ENCODE data around the gene DNAJC10.

- no peak for TF ChIP-seq NKRF (IDR thresholded peaks at IDR 0.05; ENCODE audit: borderline replicate concordance)
- TF ChIP-seq PATZ1 (CRISPR knock-in tag; IDR thresholded peaks at IDR 0.05; ENCODE audit: borderline replicate concordance): no peak
- TF ChIP-seq SIN3A (IDR thresholded peaks at IDR 0.05; ENCODE audit: borderline replicate concordance in 2 of 2, control insufficient read depth in 1 of 2, low read depth in 2 of 2, low read length in 2 of 2): no peak
- no peak for TF ChIP-seq STAG1 (CRISPR knock-in tag; IDR thresholded peaks at IDR 0.05; ENCODE audit: borderline replicate concordance)
- TF ChIP-seq CTCF (IDR thresholded peaks at IDR 0.05 in 2 of 3, conservative IDR thresholded peaks at IDR 0.05 in 1 of 3; ENCODE audit: insufficient read depth in 2 of 3, low read depth in 1 of 3, low read length in 3 of 3): no peak
- TF ChIP-seq USF2 (CRISPR knock-in tag; IDR thresholded peaks at IDR 0.05): no peak
Measured at GRCh38 chr2:182717816-182718215, 1.8 kb downstream of the DNAJC10 start.
